K562 (cell line): ENCODE results near the gene GARRE1. TPM values are rescaled to one million over a fixed set of nuclear protein-coding genes. Genes with fewer than 3 reads are reported as not detected.

Experiments
- ATAC-seq: fragments of 200-7000 bp; cut with Tn5 transposase; 3 replicates; pipeline ENCODE4 v1.9.1; 2020; ENCODE audit warnings: moderate library complexity
- BruUV-seq: library from RNA; stranded (reverse); fragments of 400-500 nt; replicated peaks from 2 replicates; lab custom pipeline; 2021; lab: Mats Ljungman, UMichigan
- CTCF ChIA-PET: fragments of 300-600 bp; formaldehyde crosslinking; extraction: SDS; loops from one replicate; lab custom pipeline; 2021; ENCODE audit warnings: low intra/inter-chr PET ratio; lab: Yijun Ruan, JAX
- POLR2A ChIA-PET: fragments of 300-600, 350-650 bp; sonication (Branson Sonifier 250); formaldehyde crosslinking; extraction: SDS; loops from one replicate; lab custom pipeline; 2021; ENCODE audit warnings: antibody characterized with exemption, inconsistent platforms; lab: Yijun Ruan, JAX
- DNase-seq, 4 experiments: peaks; one replicate each; pipeline versions ENCODE4 v3.0.0 to v3.0.0-alpha.2; 2011 to 2018; ENCODE audit warnings: low spot score in 3 of 4, mixed read lengths in 3 of 4; ENCODE audit errors: extremely low read depth in 1 of 4
- FAIRE-seq: peaks from 2 replicates; lab custom pipeline; 2011; peaks lifted over from hg19 to GRCh38; lab: Jason Lieb, UNC
- H2AFZ ChIP-seq: 2 replicates; pipeline ENCODE4 v1.6.0; 2011; ENCODE audit warnings: low read depth, low read length, control low read depth, inconsistent platforms
- H3K27ac ChIP-seq: fragments of 200-600 bp; 3 replicates; pipeline ENCODE4 v1.8.0; 2011; ENCODE audit warnings: low read depth, mild to moderate bottlenecking, control low read depth, inconsistent platforms, low read length, moderate library complexity, mixed read lengths; ENCODE audit errors: extremely low read depth
- H3K27me3 ChIP-seq, 2 experiments: fragments of 300-600 bp in 1 of 2; 2 replicates in 1 of 2; 3 replicates in 1 of 2; pipeline versions ENCODE4 v1.6.0 to v1.8.0; 2011; ENCODE audit warnings: inconsistent platforms in 2 of 2, low read length in 2 of 2, mild to moderate bottlenecking in 1 of 2, mixed read lengths in 1 of 2, moderate library complexity in 1 of 2; ENCODE audit not compliant: control insufficient read depth in 2 of 2, insufficient read depth in 2 of 2
- H3K36me3 ChIP-seq: fragments of 300-600 bp; 3 replicates; pipeline ENCODE4 v1.8.0; 2011; ENCODE audit warnings: mild to moderate bottlenecking, low read length, inconsistent platforms; ENCODE audit not compliant: control insufficient read depth, insufficient read depth
- H3K4me1 ChIP-seq, 2 experiments: fragments of 200-600 bp in 1 of 2; replicated peaks in 1 of 2; 2 replicates in 1 of 2; 3 replicates in 1 of 2; pipeline versions ENCODE4 v1.5.1 to v1.8.0; 2011; ENCODE audit warnings: inconsistent platforms in 2 of 2, low read length in 2 of 2, mild to moderate bottlenecking in 1 of 2, mixed read lengths in 1 of 2, moderate library complexity in 1 of 2; ENCODE audit not compliant: control insufficient read depth in 2 of 2, insufficient read depth in 2 of 2
- H3K4me2 ChIP-seq: 2 replicates; pipeline ENCODE4 v1.6.1; 2011; ENCODE audit warnings: low read length, control low read depth, inconsistent platforms, mixed read lengths; ENCODE audit not compliant: insufficient read depth
- H3K4me3 ChIP-seq: fragments of 200-600 bp; sonication (generic), shearing (Covaris generic); 2 replicates; pipeline ENCODE4 v1.5.1; 2016; ENCODE audit warnings: control low read depth, inconsistent platforms
- H3K79me2 ChIP-seq: fragments of 200-600 bp; 3 replicates; pipeline ENCODE4 v1.8.0; 2011; ENCODE audit warnings: low read length, inconsistent platforms; ENCODE audit not compliant: control insufficient read depth, insufficient read depth
- H3K9ac ChIP-seq, 2 experiments: 2 replicates each; pipeline versions ENCODE4 v1.6.0 to v1.6.1; 2011; ENCODE audit warnings: low read depth in 2 of 2, low read length in 2 of 2, control low read depth in 1 of 2, inconsistent platforms in 1 of 2, mild to moderate bottlenecking in 1 of 2, mixed read lengths in 1 of 2; ENCODE audit not compliant: insufficient read depth in 1 of 2
- H3K9me1 ChIP-seq: one replicate; pipeline ENCODE4 v1.6.0; 2011; ENCODE audit warnings: inconsistent platforms, mild to moderate bottlenecking, low read length, moderate library complexity; ENCODE audit not compliant: control insufficient read depth, insufficient read depth
- H3K9me3 ChIP-seq: replicated peaks from 2 replicates; pipeline ENCODE4 v1.5.1; 2011; ENCODE audit warnings: low read depth, low read length, inconsistent platforms; ENCODE audit not compliant: control insufficient read depth, insufficient read depth
- H4K20me1 ChIP-seq: replicated peaks from 2 replicates; pipeline ENCODE4 v1.6.1; 2011; ENCODE audit warnings: low read length, inconsistent platforms, mixed read lengths; ENCODE audit not compliant: control insufficient read depth, insufficient read depth
- ATF6 ChIP-seq: sonication (generic); formaldehyde crosslinking; IDR thresholded peaks from 2 replicates; pipeline ENCODE4 v1.4.0; 2020; ENCODE audit warnings: mild to moderate bottlenecking, missing genetic modification reagents
- CBX8 ChIP-seq: fragments of 200-600 bp; sonication (generic); IDR thresholded peaks from 2 replicates; pipeline ENCODE4 v1.6.1; 2012; ENCODE audit warnings: borderline replicate concordance, mixed run types, low read depth, mild to moderate bottlenecking, moderate library complexity, mixed read lengths, low read length, control low read depth, inconsistent platforms; ENCODE audit not compliant: poor library complexity, severe bottlenecking; ENCODE audit errors: extremely low read depth
- ESRRB ChIP-seq: fragments of 250-450 bp; sonication (Bioruptor Pico); IDR thresholded peaks from 2 replicates; pipeline ENCODE4 v1.5.0; 2020; ENCODE audit warnings: mild to moderate bottlenecking, moderate library complexity, borderline replicate concordance
- ETV1 ChIP-seq: fragments of 450-650 bp; conservative IDR thresholded peaks from 2 replicates; pipeline ENCODE4 v1.6.1; 2016; ENCODE audit warnings: missing genetic modification characterization, control low read depth, low read depth, missing compliant biosample characterization
- IRF2 ChIP-seq: sonication (generic); formaldehyde crosslinking; IDR thresholded peaks from 2 replicates; pipeline ENCODE4 v1.8.1; 2022; ENCODE audit warnings: mild to moderate bottlenecking, missing genetic modification reagents
- KHSRP ChIP-seq: fragments of 450-650 bp; IDR thresholded peaks from 2 replicates; pipeline ENCODE4 v1.6.1; 2017
- MYC ChIP-seq, 2 experiments: fragments of 250-450 bp in 1 of 2; sonication (Bioruptor Pico) in 1 of 2; IDR thresholded peaks; 2 replicates each; pipeline versions ENCODE4 v1.5.1 to v1.6.1; 2012 to 2021; ENCODE audit warnings: low read depth in 2 of 2, borderline replicate concordance in 1 of 2, improper control_type of control experiment in 1 of 2, low read length in 1 of 2, mild to moderate bottlenecking in 1 of 2, moderate library complexity in 1 of 2
- RBM25 ChIP-seq: fragments of 200-400 bp; formaldehyde crosslinking; IDR thresholded peaks from 2 replicates; pipeline ENCODE4 v1.6.1; 2018; ENCODE audit warnings: low read length, low read depth, moderate library complexity; ENCODE audit not compliant: severe bottlenecking
- VEZF1 ChIP-seq: fragments of 200-800 bp; sonication (Bioruptor generic); IDR thresholded peaks from 2 replicates; pipeline ENCODE4 v1.6.1; 2017; ENCODE audit warnings: missing genetic modification characterization, missing compliant biosample characterization
- ZBTB49 ChIP-seq: sonication (generic); formaldehyde crosslinking; IDR thresholded peaks from 2 replicates; pipeline ENCODE4 v1.8.0; 2022; ENCODE audit warnings: missing genetic modification reagents, mild to moderate bottlenecking, borderline replicate concordance
- ZNF785 ChIP-seq: fragments of 250-450 bp; sonication (Bioruptor Pico); IDR thresholded peaks from 2 replicates; pipeline ENCODE4 v1.4.0; 2020; ENCODE audit warnings: mild to moderate bottlenecking
- WGBS: fragments of 100-300 bp; shearing (Covaris generic); methylation state at CpG from one replicate; pipeline ENCODE4 v1.1.6; 2016; ENCODE audit warnings: low coverage, mixed read lengths; ENCODE audit not compliant: insufficient coverage; ENCODE audit errors: missing lambda C conversion rate; 5-methylcytosine and 5-hydroxymethylcytosine counted together
- in situ Hi-C: fragments of 300-500 bp; cut with MboI; formaldehyde crosslinking; loops from 4 replicates; pipeline ENCODE4 v1.15.0; 2018; ENCODE audit warnings: inconsistent platforms, mixed read lengths
- intact Hi-C: fragments of 100-400 bp; cut with micrococcal nuclease; formaldehyde crosslinking; loops from 2 replicates; pipeline ENCODE4 v1.14.2; 2022
- polyA plus RNA-seq, 8 experiments: library from polyadenylated mRNA; depleted of rRNA in 4 of 8; stranded (reverse) in 5 of 8; unstranded in 3 of 8; fragments of >200 nt; fragmentation: Nextera tagmentation in 2 of 8; fragmentation: Illumina TruSeq in 1 of 8; extraction: Ambion mirVana in 2 of 8; extraction: Trizol in 1 of 8; gene quantifications; 2 replicates each; pipeline versions ENCODE4 v1.2.1 to v1.2.3, GENCODE V29; 2011 to 2014; ENCODE audit warnings: inconsistent platforms in 1 of 8, missing spikeins in 1 of 8
- total RNA-seq, 7 experiments: library from RNA; depleted of rRNA in 6 of 7; stranded (reverse); fragments of >200 nt in 6 of 7; fragmentation: Illumina TruSeq in 2 of 7; extraction: Trizol in 2 of 7; gene quantifications; 2 replicates each; pipeline versions ENCODE4 v1.2.1 to v1.2.3, GENCODE V29; 2011 to 2021; ENCODE audit warnings: low replicate concordance in 1 of 7
- TF ChIP-seq, protein P1 (sequence below): sonication (generic); formaldehyde crosslinking; IDR thresholded peaks from 2 replicates; pipeline ENCODE4 v1.8.0; 2022; ENCODE audit warnings: missing genetic modification reagents, mild to moderate bottlenecking, moderate library complexity, borderline replicate concordance

The GARRE1 gene
- total and polyA plus RNA-seq, 9 of the 15 experiments (the other 6 are each of a cell fraction or from before 2014, with no cell fraction given): 1.6 to 12.8 (median 7.5) TPM

DNA sequence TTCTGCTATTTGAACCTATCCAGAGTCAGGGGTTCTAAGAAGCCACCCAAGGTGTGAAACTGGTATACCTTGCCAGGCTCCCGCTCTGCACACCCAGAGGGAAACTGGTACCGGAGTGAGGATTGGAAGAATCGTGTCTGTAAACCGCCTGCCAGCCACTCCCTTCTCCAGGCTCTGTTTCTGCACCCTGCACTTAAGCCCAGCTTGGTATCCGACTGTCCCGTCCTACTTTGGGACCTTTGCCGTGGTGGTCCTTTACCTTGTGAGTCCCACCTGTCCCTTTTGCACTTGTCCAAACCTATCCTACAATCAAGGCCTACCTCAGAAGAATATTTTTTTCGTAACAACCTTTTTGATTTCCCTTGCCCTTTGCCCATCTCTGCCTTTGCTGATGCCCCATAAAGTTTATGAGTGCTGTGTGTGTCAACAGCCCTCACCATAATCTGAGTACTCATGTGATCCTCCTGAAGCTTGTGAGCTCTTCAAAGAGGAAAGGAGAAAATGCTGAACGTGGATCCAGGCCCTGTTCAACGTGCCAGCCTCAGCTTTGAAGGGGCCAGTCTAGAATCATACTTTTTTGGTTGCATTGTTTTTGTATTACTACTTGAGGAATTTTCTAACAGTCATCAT, 44.7 kb downstream of the GARRE1 start:
- Histone ChIP-seq H3K27ac (no peak overlapping the region), H3K9me3 (no peaks in the 10 kb centered on the region), H3K4me3 (no peak overlapping the region), H3K4me1 (0 out of 5 replicates have a peak, but pooled peaks cover 0 to 3% of the 10 kb centered on the region in 2 experiments), H3K9me1 (no peaks in the 10 kb centered on the region), H3K27me3 (no peaks in the 10 kb centered on the region), H2AFZ (no peak overlapping the region), H3K9ac (no peak overlapping the region), H3K36me3 (peaks cover 6% of the 10 kb centered on the region; the same call in 2 of the 3 replicates), H3K4me2 (no peak overlapping the region), H3K79me2 (no peaks in the 10 kb centered on the region; the same call in 2 of the 3 replicates), H4K20me1 (0 out of 2 replicates have a peak, but pooled peaks cover 4% of the 10 kb centered on the region)
- no TSS peak for BruUV-seq
- DNase-seq: no peak
- CTCF ChIA-PET: no interaction called here
- WGBS: 69% methylated on average over 10 of the region's 10 CpGs
- no peak for FAIRE-seq
- intact Hi-C loops (no loop called here), in situ Hi-C loops (no loop called here)
- POLR2A ChIA-PET: interaction anchor here (0.6 to 1.4 kb wide), 3 partner anchors 17 to 67 kb away, joined by 3 read pairs; no protein-coding TSS in a partner anchor
- no peak for ATAC-seq
- TF ChIP-seq ZNF785 (CRISPR knock-in tag) (no peak), ETV1 (tag) (no peak), ESRRB (no peak), MYC (IDR thresholded peaks at IDR 0.05; ENCODE audit: low read depth, low read length) (no peak), MYC (CRISPR knock-in tag; IDR thresholded peaks at IDR 0.05; ENCODE audit: borderline replicate concordance, low read depth) (no peak), KHSRP (no peak), IRF2 (CRISPR knock-in tag) (no peak), VEZF1 (CRISPR knock-in tag) (no peak), ATF6 (no peak), ZBTB49 (CRISPR knock-in tag) (no peak), CBX8 (no peak), RBM25 (no peak)
- TF ChIP-seq, protein P1, sequence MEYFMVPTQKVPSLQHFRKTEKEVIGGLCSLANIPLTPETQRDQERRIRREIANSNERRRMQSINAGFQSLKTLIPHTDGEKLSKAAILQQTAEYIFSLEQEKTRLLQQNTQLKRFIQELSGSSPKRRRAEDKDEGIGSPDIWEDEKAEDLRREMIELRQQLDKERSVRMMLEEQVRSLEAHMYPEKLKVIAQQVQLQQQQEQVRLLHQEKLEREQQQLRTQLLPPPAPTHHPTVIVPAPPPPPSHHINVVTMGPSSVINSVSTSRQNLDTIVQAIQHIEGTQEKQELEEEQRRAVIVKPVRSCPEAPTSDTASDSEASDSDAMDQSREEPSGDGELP (CRISPR knock-in tag): no peak
